GM19395 (cell line): ENCODE results near the gene NEURL3.
"Not testable (repeated sequence)": the region's sequence is repeated elsewhere in the genome, so short reads cannot be mapped to it uniquely, and the experiment has no call there.

ENCODE experiments used
- ATAC-seq: cut with Tn5 transposase; IDR thresholded peaks from one replicate; pipeline ENCODE4 v1.9.1; 2021; ENCODE audit warnings: mild to moderate bottlenecking, moderate library complexity; ENCODE audit not compliant: unreplicated experiment

Gene NEURL3

GRCh38 chr2:96486696-96487095 lies 18.5 kb downstream of the NEURL3 start:
- no peak for ATAC-seq

- peak; percentile 89 for ATAC-seq
Measured at GRCh38 chr2:96485751-96486651, 19.2 kb downstream of the NEURL3 start.

- no peak for ATAC-seq
Measured at GRCh38 chr2:96485350-96485749, 19.8 kb downstream of the NEURL3 start.

- no peak for ATAC-seq
Measured at GRCh38 chr2:96484091-96484490, 21.1 kb downstream of the NEURL3 start.

- ATAC-seq, result no peak
Measured at GRCh38 chr2:96477458-96477857, 27.7 kb downstream of the NEURL3 start.

GRCh38 chr2:96471772-96472171 lies 33.4 kb downstream of the NEURL3 start:
- no peak for ATAC-seq

- ATAC-seq, result no peak
Measured at GRCh38 chr2:96470636-96471035, 34.5 kb downstream of the NEURL3 start.

GRCh38 chr2:96470109-96470508 lies 35.0 kb downstream of the NEURL3 start:
- ATAC-seq, result no peak

GRCh38 chr2:96468904-96469303 lies 36.3 kb downstream of the NEURL3 start:
- no peak for ATAC-seq

GRCh38 chr2:96464651-96465050 lies 40.5 kb downstream of the NEURL3 start:
- ATAC-seq, result no peak

- no peak for ATAC-seq
Measured at GRCh38 chr2:96464061-96464460, 41.1 kb downstream of the NEURL3 start.

- no peak for ATAC-seq
Measured at GRCh38 chr2:96463119-96463518, 42.0 kb downstream of the NEURL3 start.

- ATAC-seq, result not testable (repeated sequence)
Measured at GRCh38 chr2:96461616-96462015, 43.5 kb downstream of the NEURL3 start.

GRCh38 chr2:96452053-96452452 lies 53.1 kb downstream of the NEURL3 start:
- no peak for ATAC-seq

- ATAC-seq, result no peak
Measured at GRCh38 chr2:96449637-96450036, 55.5 kb downstream of the NEURL3 start.

- ATAC-seq, result no peak
Measured at GRCh38 chr2:96449174-96449573, 56.0 kb downstream of the NEURL3 start.

GRCh38 chr2:96447726-96448125 lies 57.4 kb downstream of the NEURL3 start:
- no peak for ATAC-seq
